B cell (primary cell): ENCODE data around the gene CRHR1. TPM values are rescaled to one million over a fixed set of nuclear protein-coding genes. Genes with fewer than 3 reads are reported as not detected.
"Not testable (repeated sequence)": the region's sequence is repeated elsewhere in the genome, so short reads cannot be mapped to it uniquely, and the experiment has no call there.

Experiments used
- ATAC-seq: fragments of 200-7000 bp; cut with Tn5 transposase; one replicate; pipeline ENCODE4 v1.10.0; 2021; ENCODE audit warnings: low read depth, mild to moderate bottlenecking, moderate number of reproducible peaks, moderate library complexity
- CTCF ChIA-PET: fragments of 350-600 bp; sonication (Branson Sonifier 250); formaldehyde crosslinking; loops from one replicate; lab custom pipeline; 2021; ENCODE audit warnings: antibody characterized with exemption, inconsistent platforms; lab: Charles Lee
- POLR2A ChIA-PET: fragments of 350-600 bp; sonication (Branson Sonifier 250); formaldehyde crosslinking; loops from one replicate; lab custom pipeline; 2021; ENCODE audit warnings: antibody characterized with exemption; lab: Charles Lee
- DNase-seq: peaks from one replicate; pipeline ENCODE4 v3.0.0; 2013
- H2AFZ ChIP-seq: 2 replicates; pipeline ENCODE4 v1.6.1; 2012; ENCODE audit warnings: mild to moderate bottlenecking, low read depth, low read length; ENCODE audit not compliant: insufficient read depth, poor library complexity, severe bottlenecking
- H3K27ac ChIP-seq, 2 donors: 1 replicate in 1 of 2; 2 replicates in 1 of 2; pipeline ENCODE4 v1.5.1; 2012 to 2013; ENCODE audit warnings: low read length in 2 of 2, mild to moderate bottlenecking in 2 of 2, moderate library complexity in 1 of 2
- H3K27me3 ChIP-seq, 4 experiments: fragments of 200-600 bp in 1 of 4; sonication (generic) in 1 of 4; replicated peaks in 1 of 4; 1 replicate in 2 of 4; 2 replicates in 2 of 4; pipeline versions ENCODE4 v1.6.1 to v1.7.0; 2013 to 2016; ENCODE audit warnings: low read length in 3 of 4, mild to moderate bottlenecking in 2 of 4, mixed read lengths in 1 of 4, moderate library complexity in 1 of 4; ENCODE audit not compliant: insufficient read depth in 4 of 4, control insufficient read depth in 3 of 4; ENCODE audit errors: control extremely low read depth in 1 of 4
- H3K36me3 ChIP-seq, 2 experiments: replicated peaks in 1 of 2; 1 replicate in 1 of 2; 2 replicates in 1 of 2; pipeline versions ENCODE4 v1.6.1 to v1.7.1; 2013; ENCODE audit warnings: low read length in 1 of 2; ENCODE audit not compliant: insufficient read depth in 2 of 2, control insufficient read depth in 1 of 2; ENCODE audit errors: control extremely low read depth in 1 of 2, extremely low read depth in 1 of 2
- H3K4me1 ChIP-seq, 2 donors: fragments of 200-600 bp in 1 of 2; sonication (generic) in 1 of 2; 1 replicate in 1 of 2; 2 replicates in 1 of 2; pipeline versions ENCODE4 v1.5.1 to v1.6.1; 2013 to 2017; ENCODE audit warnings: low read length in 2 of 2; ENCODE audit not compliant: control insufficient read depth in 2 of 2, insufficient read depth in 2 of 2
- H3K4me2 ChIP-seq: replicated peaks from 2 replicates; pipeline ENCODE3; 2012; ENCODE audit warnings: mild to moderate bottlenecking, low read depth, low read length; ENCODE audit not compliant: poor library complexity, severe bottlenecking
- H3K4me3 ChIP-seq, 5 experiments: fragments of 200-600 bp in 1 of 5; sonication (generic) in 1 of 5; 1 replicate in 3 of 5; 2 replicates in 2 of 5; pipeline versions ENCODE4 v1.5.1 to v1.7.0; 2011 to 2016; ENCODE audit warnings: low read length in 4 of 5, mild to moderate bottlenecking in 4 of 5, low read depth in 2 of 5, control low read depth in 1 of 5, moderate library complexity in 1 of 5; ENCODE audit not compliant: insufficient read depth in 1 of 5; ENCODE audit errors: control extremely low read depth in 1 of 5, extremely low read depth in 1 of 5
- H3K79me2 ChIP-seq: fragments of 200-600 bp; sonication (generic); one replicate; pipeline ENCODE4 v1.6.0; 2016; ENCODE audit warnings: low read length; ENCODE audit not compliant: control insufficient read depth, insufficient read depth
- H3K9ac ChIP-seq: fragments of 200-600 bp; sonication (generic); 2 replicates; pipeline ENCODE4 v1.6.1; 2017; ENCODE audit warnings: mild to moderate bottlenecking, low read length, moderate library complexity
- H3K9me3 ChIP-seq, 3 donors: one replicate each; pipeline versions ENCODE4 v1.6.1 to v1.7.1; 2013; ENCODE audit warnings: low read length in 2 of 3; ENCODE audit not compliant: control insufficient read depth in 2 of 3, insufficient read depth in 1 of 3; ENCODE audit errors: control extremely low read depth in 1 of 3
- H4K20me1 ChIP-seq: 2 replicates; pipeline ENCODE4 v1.6.0; 2012; ENCODE audit warnings: mild to moderate bottlenecking, low read length; ENCODE audit not compliant: insufficient read depth, control insufficient read depth, poor library complexity, severe bottlenecking
- H3K27ac Mint-ChIP-seq: one replicate; pipeline ENCODE4 v1.8.0; 2021; ENCODE audit warnings: mixed read lengths
- H3K27me3 Mint-ChIP-seq: one replicate; pipeline ENCODE4 v1.8.0; 2021; ENCODE audit warnings: mixed read lengths
- H3K4me1 Mint-ChIP-seq: one replicate; pipeline ENCODE4 v1.8.0; 2021; ENCODE audit warnings: mixed read lengths
- H3K4me3 Mint-ChIP-seq: one replicate; pipeline ENCODE4 v1.8.0; 2021; ENCODE audit warnings: mixed read lengths
- H3K9me3 Mint-ChIP-seq: one replicate; pipeline ENCODE4 v1.8.0; 2022; ENCODE audit warnings: mixed read lengths; ENCODE audit not compliant: insufficient read depth
- EZH2 ChIP-seq: IDR thresholded peaks from 2 replicates; pipeline ENCODE4 v1.6.1; 2012; ENCODE audit warnings: borderline replicate concordance, low read depth, mild to moderate bottlenecking, moderate library complexity, low read length; ENCODE audit not compliant: insufficient read depth, poor library complexity, severe bottlenecking
- WGBS: methylation state at CpG from one replicate; pipeline ENCODE4 v1.1.5; 2013; ENCODE audit warnings: missing lambda C conversion rate; ENCODE audit not compliant: insufficient coverage; 5-methylcytosine and 5-hydroxymethylcytosine counted together
- intact Hi-C: fragments of 100-400 bp; cut with micrococcal nuclease; formaldehyde crosslinking; loops from one replicate; pipeline ENCODE4 v1.10.0; 2022
- polyA plus RNA-seq: library from polyadenylated mRNA; depleted of rRNA; stranded (reverse); fragments of >200 nt; gene quantifications from 2 replicates; pipeline ENCODE4 v1.2.3, GENCODE V29; 2012
- total RNA-seq, 2 donors: library from RNA; stranded (reverse); fragments of 120-200 nt in 1 of 2; gene quantifications; 1 replicate in 1 of 2; 2 replicates in 1 of 2; pipeline versions ENCODE4 v1.2.3 to v1.2.4, GENCODE V29; 2013 to 2022

Gene CRHR1
- total and polyA plus RNA-seq, 2 donors (not counting 1 experiment from before 2014, with no cell fraction given): not detected

DNA sequence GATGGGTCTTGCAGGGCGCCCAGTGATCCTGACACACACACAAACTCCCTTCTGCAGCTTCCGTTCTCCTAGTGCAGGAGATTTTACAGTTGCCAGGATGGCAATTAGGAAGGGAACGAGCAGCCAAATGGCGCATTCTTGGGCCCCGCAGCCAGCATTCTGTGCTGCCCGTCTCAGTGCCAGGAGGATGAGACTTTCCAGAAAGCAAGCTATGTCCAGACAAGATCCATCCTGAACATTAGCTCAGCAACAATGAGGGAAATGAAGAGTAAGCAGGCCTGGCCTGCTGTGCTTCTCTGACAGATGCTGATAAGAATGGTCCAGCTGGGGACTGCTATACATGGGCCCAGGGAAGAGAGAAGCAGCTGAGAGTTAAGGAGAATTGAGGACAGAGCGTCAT is 77.0 kb downstream of the CRHR1 start:
- H4K20me1 ChIP-seq: no peaks in the 10 kb centered on the region
- Mint-ChIP-seq H3K27ac (no peak overlapping the region), H3K9me3 (no peaks in the 10 kb centered on the region), H3K4me3 (no peak overlapping the region), H3K27me3 (peaks cover 57% of the 10 kb centered on the region), H3K4me1 (no peaks in the 10 kb centered on the region)
- no peaks in the 10 kb centered on the region for H3K36me3 ChIP-seq
- no peak overlapping the region for H3K4me3 ChIP-seq
- CTCF ChIA-PET: interaction anchor here (0.8 to 1.0 kb wide), 2 partner anchors 11 to 13 kb away, joined by 3 to 7 read pairs; no protein-coding TSS in a partner anchor
- TF ChIP-seq EZH2: no peak
- H3K9ac ChIP-seq: no peak overlapping the region
- POLR2A ChIA-PET: no interaction called here
- peaks cover 0 to 4% (median 0%) of the 10 kb centered on the region in 3 donors for H3K9me3 ChIP-seq
- ATAC-seq (no peak), DNase-seq (no peak)
- no peak overlapping the region for H3K4me2 ChIP-seq
- WGBS: 91% methylated on average over 7 of the region's 7 CpGs
- no peaks in the 10 kb centered on the region for H3K79me2 ChIP-seq
- intact Hi-C loops: no loop called here
- H3K4me1 ChIP-seq: no peaks in the 10 kb centered on the region
- peaks cover 0 to 17% (median 6%) of the 10 kb centered on the region in 4 experiments for H3K27me3 ChIP-seq
- no peak overlapping the region for H3K27ac ChIP-seq
- H2AFZ ChIP-seq: no peak overlapping the region

DNA sequence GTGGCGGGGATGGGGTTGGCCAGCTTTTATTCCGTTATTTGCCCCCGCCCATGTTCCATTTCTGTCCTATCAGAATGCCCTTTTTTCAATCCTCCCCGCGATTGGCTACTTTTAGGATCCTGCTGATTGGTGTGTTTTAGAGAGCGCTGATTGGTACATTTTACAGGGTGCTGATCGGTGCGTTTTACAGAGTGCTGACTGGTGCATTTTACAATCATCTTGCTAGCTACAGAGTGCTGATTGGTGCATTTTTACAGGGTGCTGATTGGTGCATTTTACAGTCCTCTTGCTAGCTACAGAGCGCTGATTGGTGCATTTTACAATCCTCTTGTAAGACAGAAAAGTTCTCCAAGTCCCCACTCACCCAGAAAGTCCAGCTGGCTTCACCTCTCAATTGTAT is 78.0 kb downstream of the CRHR1 start:
- H3K27ac ChIP-seq, H3K4me1 ChIP-seq, H3K4me3 Mint-ChIP-seq, H3K4me1 Mint-ChIP-seq, H3K9me3 ChIP-seq, H3K4me2 ChIP-seq, ATAC-seq, intact Hi-C loops, DNase-seq, H2AFZ ChIP-seq, H3K9me3 Mint-ChIP-seq, H3K36me3 ChIP-seq, H3K79me2 ChIP-seq, H3K9ac ChIP-seq, POLR2A ChIA-PET, H4K20me1 ChIP-seq, H3K4me3 ChIP-seq, H3K27ac Mint-ChIP-seq: not testable (repeated sequence)
- peaks cover 0 to 17% (median 7%) of the 10 kb centered on the region in 4 experiments for H3K27me3 ChIP-seq
- peaks cover 62% of the 10 kb centered on the region for H3K27me3 Mint-ChIP-seq
- WGBS: 92% methylated on average over 2 of the region's 9 CpGs
- CTCF ChIA-PET: interaction anchor here (1.0 to 1.6 kb wide), 2 partner anchors 10 to 12 kb away, joined by 5 to 7 read pairs; no protein-coding TSS in a partner anchor
